Measurements from ENCODE around the gene SEMA3A. TPM values are rescaled to one million over a fixed set of nuclear protein-coding genes. Genes with fewer than 3 reads are reported as not detected.

SEMA3A gene
- total and polyA plus RNA-seq, 2 of the 4 experiments (the other 2 are of a cell fraction): 31.2 to 213 TPM

GRCh38 chr7:84182301-84182700 lies 12.3 kb downstream of the SEMA3A start:
- Histone ChIP-seq H4K91ac (ENCODE audit: insufficient read depth, low read depth, low read length) (no peak overlapping the region), H3K4ac (ENCODE audit: low read depth, low read length) (no peak overlapping the region), H3K9me1 (ENCODE audit: insufficient read depth, low read length) (peaks cover 10% of the 10 kb centered on the region; the same call in 1 of the 2 replicates), H4K8ac (ENCODE audit: low read depth in 2 of 2, low read length in 2 of 2) (peak overlapping the region in 1 of 2 experiments; percentile 40; a peak in 1 of 4 replicates), H3K4me3 (ENCODE audit: insufficient read depth, low read depth, low read length) (no peak overlapping the region), H2AK9ac (replicated peaks; ENCODE audit: low read depth, low read length, poor library complexity) (no peak overlapping the region), H4K5ac (ENCODE audit: low read depth, low read length) (no peak overlapping the region), H3K14ac (replicated peaks; ENCODE audit: low read depth, low read length) (peak overlapping the region; percentile 19; the same call in 1 of the 2 replicates), H3K27ac (ENCODE audit: insufficient read depth, low read length) (no peak overlapping the region), H3K18ac (ENCODE audit: low read depth, low read length) (no peak overlapping the region; the same call in 1 of the 2 replicates), H2BK120ac (ENCODE audit: low read depth, low read length) (no peak overlapping the region), H3K56ac (ENCODE audit: extremely low read depth, insufficient read depth, low read length) (no peak overlapping the region), H3K9me3 (ENCODE audit: control insufficient read depth, insufficient read depth, low read length) (no peaks in the 10 kb centered on the region), H3K79me1 (ENCODE audit: low read depth in 1 of 2, low read length in 2 of 2) (peaks cover 8 to 45% of the 10 kb centered on the region in 2 experiments; a peak in 3 of 4 replicates), H3K23ac (ENCODE audit: low read depth, low read length) (peak overlapping the region; percentile 11; the same call in 1 of the 2 replicates), H3K4me2 (ENCODE audit: low read depth, low read length) (no peak overlapping the region; the same call in 1 of the 2 replicates), H3K27me3 (ENCODE audit: control insufficient read depth, insufficient read depth, low read length) (no peaks in the 10 kb centered on the region), H2BK20ac (ENCODE audit: low read depth, low read length) (peak overlapping the region; percentile 22; the same call in 1 of the 2 replicates), H2AFZ (replicated peaks; ENCODE audit: low read length, poor library complexity) (no peak overlapping the region), H3K9ac (ENCODE audit: low read depth, low read length) (no peak overlapping the region), H2AK5ac (ENCODE audit: low read depth, low read length) (no peak overlapping the region), H2BK5ac (ENCODE audit: low read depth, low read length, poor library complexity, severe bottlenecking) (no peak overlapping the region), H4K20me1 (ENCODE audit: insufficient read depth, low read length) (peaks cover 4% of the 10 kb centered on the region; the same call in 1 of the 2 replicates), H2BK15ac (ENCODE audit: low read depth, low read length) (no peak overlapping the region), H3K36me3 (ENCODE audit: control insufficient read depth, insufficient read depth, low read length) (peaks cover 5% of the 10 kb centered on the region; the same call in 1 of the 2 replicates), H3K4me1 (ENCODE audit: control insufficient read depth, insufficient read depth, low read length) (peaks cover 9% of the 10 kb centered on the region)
- WGBS, 2 experiments (ENCODE audit: extremely low coverage in 2 of 2, insufficient read length in 1 of 2): no CpG with 5 or more reads among the region's 1 CpG
- intact Hi-C loops (cut with micrococcal nuclease) (no loop called here), in situ Hi-C loops (cut with MboI; ENCODE audit: low sequenced_read_pairs) (no loop called here), dilution Hi-C loops (cut with HindIII; ENCODE audit: low sequenced_read_pairs, unreplicated experiment) (no loop called here)
- ChIA-PET CTCF (interaction anchor here (0.8 kb wide), 1 partner anchor 16 kb away, joined by 3 read pairs; no protein-coding TSS in a partner anchor), POLR2A (ENCODE audit: unreplicated experiment) (no interaction called here)
- TF ChIP-seq FOS (IDR thresholded peaks at IDR 0.05; ENCODE audit: low read depth, low read length) (no peak), SMC3 (IDR thresholded peaks at IDR 0.05; ENCODE audit: low read depth, low read length) (no peak), MAFK (IDR thresholded peaks at IDR 0.05; ENCODE audit: low read depth, low read length) (no peak), ELK1 (IDR thresholded peaks at IDR 0.05; ENCODE audit: borderline replicate concordance, low read depth, low read length) (no peak), CEBPB (IDR thresholded peaks at IDR 0.05; ENCODE audit: low read depth, low read length) (peak; percentile 64; the same call in 1 of the 2 replicates), CHD1 (IDR thresholded peaks at IDR 0.05; ENCODE audit: low read depth, low read length) (no peak), RAD21 (IDR thresholded peaks at IDR 0.05; ENCODE audit: low read length) (no peak)
- ATAC-seq (ENCODE audit: low read depth): no peak
- DNase-seq: peak; percentile 28
- BruUV-seq (replicated peaks): no TSS peak
